ES-I3 (cell line): ENCODE results near the gene GPR21.

Source experiments
- H3K36me3 ChIP-seq: 2 replicates; pipeline ENCODE4 v1.6.1; 2013; ENCODE audit warnings: mild to moderate bottlenecking, low read length, control low read depth, moderate library complexity; ENCODE audit not compliant: insufficient read depth
- H3K4me1 ChIP-seq: 2 replicates; pipeline ENCODE4 v1.6.1; 2013; ENCODE audit warnings: mild to moderate bottlenecking, control low read depth, low read length; ENCODE audit not compliant: insufficient read depth
- H3K9ac ChIP-seq: 2 replicates; pipeline ENCODE4 v1.6.1; 2013; ENCODE audit warnings: low read depth, mild to moderate bottlenecking, low read length, moderate library complexity
- H3K9me3 ChIP-seq: 2 replicates; pipeline ENCODE4 v1.6.1; 2013; ENCODE audit warnings: mild to moderate bottlenecking, low read length, moderate library complexity; ENCODE audit not compliant: control insufficient read depth, insufficient read depth

The GPR21 gene

GRCh38 chr9:123041489-123041888 is 8.0 kb downstream of the GPR21 start:
- Histone ChIP-seq H3K9me3 (no peaks in the 10 kb centered on the region), H3K9ac (no peak overlapping the region), H3K4me1 (no peaks in the 10 kb centered on the region), H3K36me3 (no peaks in the 10 kb centered on the region; the same call in 1 of the 2 replicates)

DNA sequence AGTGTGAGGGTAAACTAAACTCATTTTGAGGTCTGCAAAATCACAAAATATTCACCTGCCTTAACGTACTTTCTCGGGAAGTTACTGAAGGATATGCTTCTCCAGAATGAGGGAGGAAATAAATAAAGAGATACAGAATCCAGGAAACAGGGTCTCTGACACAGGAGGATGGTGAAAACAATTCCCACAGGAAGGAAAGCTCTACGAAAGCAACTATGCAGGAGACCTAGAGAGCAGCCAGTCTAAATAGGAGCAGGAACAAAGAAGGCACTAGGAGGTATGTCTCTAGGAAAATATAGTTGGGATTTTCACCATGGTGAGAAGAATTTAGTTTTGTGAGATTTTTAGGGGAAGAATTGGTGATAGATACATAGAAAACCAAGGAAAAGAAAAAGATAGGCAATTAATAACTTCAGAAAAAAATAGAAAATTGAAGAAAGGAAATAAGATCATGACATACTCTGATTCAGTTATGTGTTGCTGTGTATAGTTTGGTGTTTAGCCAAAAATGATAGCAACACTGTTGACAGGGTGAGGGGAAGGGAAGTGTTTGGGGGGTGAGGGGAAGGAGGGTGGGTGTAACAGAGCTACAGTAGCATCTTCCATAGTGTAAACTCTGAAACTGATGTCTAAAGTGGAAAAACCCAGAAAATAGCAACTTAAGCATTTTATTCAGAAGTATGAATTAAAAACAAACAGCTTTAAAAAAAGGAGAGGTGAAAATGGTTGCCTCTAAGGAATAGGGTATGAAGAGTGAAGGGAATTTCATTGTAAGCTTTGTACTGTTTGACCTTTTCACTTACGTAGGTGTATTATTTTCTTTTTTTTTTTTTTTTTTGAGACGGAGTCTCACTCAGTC is 9.8 kb downstream of the GPR21 start:
- H3K4me1 ChIP-seq = no peaks in the 10 kb centered on the region
- no peak overlapping the region for H3K9ac ChIP-seq
- no peaks in the 10 kb centered on the region for H3K9me3 ChIP-seq
- no peaks in the 10 kb centered on the region; the same call in 1 of the 2 replicates for H3K36me3 ChIP-seq

DNA sequence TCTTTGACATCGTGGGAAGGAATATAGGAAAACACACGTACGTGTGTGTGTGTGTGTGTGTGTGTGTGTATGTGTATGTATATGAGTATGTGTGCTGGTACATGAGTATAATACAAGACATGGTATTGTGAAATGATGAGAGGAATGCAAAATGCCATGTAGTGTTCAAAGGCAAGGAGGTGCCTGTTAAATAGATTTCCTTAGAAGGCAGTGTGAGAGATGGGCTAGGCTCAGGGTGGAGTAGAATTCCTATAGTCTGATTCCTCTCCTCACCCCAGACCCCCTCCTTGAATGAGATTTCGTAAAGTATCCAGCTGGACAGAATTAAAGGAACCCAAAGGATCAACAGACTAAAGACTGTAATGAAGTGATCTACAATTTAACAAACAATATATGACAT is 11.1 kb downstream of the GPR21 start:
- Histone ChIP-seq H3K4me1 (no peaks in the 10 kb centered on the region), H3K36me3 (no peaks in the 10 kb centered on the region; the same call in 1 of the 2 replicates), H3K9me3 (no peaks in the 10 kb centered on the region), H3K9ac (no peak overlapping the region)

GRCh38 chr9:123046406-123047195 is 13.1 kb downstream of the GPR21 start:
- no peak overlapping the region for H3K9ac ChIP-seq
- H3K36me3 ChIP-seq = no peaks in the 10 kb centered on the region; the same call in 1 of the 2 replicates
- H3K9me3 ChIP-seq = no peaks in the 10 kb centered on the region
- H3K4me1 ChIP-seq = no peaks in the 10 kb centered on the region

GRCh38 chr9:123048748-123049147 is 15.3 kb downstream of the GPR21 start:
- H3K9me3 ChIP-seq = no peaks in the 10 kb centered on the region
- no peak overlapping the region for H3K9ac ChIP-seq
- no peaks in the 10 kb centered on the region; the same call in 1 of the 2 replicates for H3K4me1 ChIP-seq
- no peaks in the 10 kb centered on the region; the same call in 1 of the 2 replicates for H3K36me3 ChIP-seq

GRCh38 chr9:123049589-123050222 is 16.2 kb downstream of the GPR21 start:
- no peaks in the 10 kb centered on the region; the same call in 1 of the 2 replicates for H3K36me3 ChIP-seq
- H3K9me3 ChIP-seq = no peaks in the 10 kb centered on the region
- H3K4me1 ChIP-seq = no peaks in the 10 kb centered on the region; the same call in 1 of the 2 replicates
- H3K9ac ChIP-seq = no peak overlapping the region

DNA sequence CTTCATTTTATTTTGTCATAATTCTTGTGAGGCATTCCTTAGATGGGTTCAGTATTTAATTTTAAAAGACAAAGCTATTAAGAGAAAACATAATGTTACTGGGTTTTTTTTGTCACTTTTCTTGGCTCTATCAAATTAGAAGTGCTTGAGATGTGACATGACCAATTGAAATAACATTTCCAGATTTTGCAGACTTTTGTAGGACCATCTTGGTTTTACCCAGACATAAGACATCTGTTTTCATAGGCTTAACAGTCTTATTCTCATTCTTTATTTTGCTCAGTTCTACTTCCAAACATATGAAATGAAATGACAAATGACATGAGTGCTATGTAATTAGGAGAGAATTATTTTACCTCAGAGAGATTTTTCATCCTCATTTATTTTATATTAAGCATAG is 19.6 kb downstream of the GPR21 start:
- Histone ChIP-seq H3K9me3 (no peaks in the 10 kb centered on the region), H3K4me1 (no peaks in the 10 kb centered on the region; the same call in 1 of the 2 replicates), H3K36me3 (no peaks in the 10 kb centered on the region; the same call in none of the 2 replicates), H3K9ac (no peak overlapping the region)

GRCh38 chr9:123053711-123054110 is 20.2 kb downstream of the GPR21 start:
- peaks cover 2% of the 10 kb centered on the region for H3K36me3 ChIP-seq
- no peaks in the 10 kb centered on the region; the same call in 1 of the 2 replicates for H3K4me1 ChIP-seq
- no peaks in the 10 kb centered on the region for H3K9me3 ChIP-seq
- no peak overlapping the region for H3K9ac ChIP-seq

DNA sequence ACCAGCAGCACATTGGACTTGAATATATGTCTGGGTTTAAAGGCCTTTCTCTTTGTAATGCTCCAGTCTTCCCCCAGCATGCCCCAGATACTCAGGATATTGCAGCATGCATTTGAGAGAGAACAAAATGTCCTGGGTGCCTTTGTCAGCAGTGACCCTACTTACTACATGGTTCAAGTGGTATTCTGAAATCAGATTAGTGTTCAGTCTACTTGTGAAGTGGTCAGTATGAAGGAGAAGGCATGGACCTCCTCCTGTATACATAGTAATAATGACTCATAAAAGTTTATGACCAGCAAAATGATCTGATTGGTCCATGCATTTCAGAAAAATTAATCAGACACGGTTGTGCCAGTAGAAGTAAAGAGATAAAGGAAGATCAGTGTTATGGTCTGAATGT is 25.4 kb downstream of the GPR21 start:
- Histone ChIP-seq H3K36me3 (peaks cover 4% of the 10 kb centered on the region; the same call in 1 of the 2 replicates), H3K9ac (no peak overlapping the region), H3K9me3 (no peaks in the 10 kb centered on the region), H3K4me1 (no peaks in the 10 kb centered on the region)

- H3K9ac ChIP-seq = no peak overlapping the region
- no peaks in the 10 kb centered on the region for H3K9me3 ChIP-seq
- H3K4me1 ChIP-seq = no peaks in the 10 kb centered on the region
- H3K36me3 ChIP-seq = peaks cover 4% of the 10 kb centered on the region; the same call in 1 of the 2 replicates
Observed at GRCh38 chr9:123059472-123060220, 26.2 kb downstream of the GPR21 start.

DNA sequence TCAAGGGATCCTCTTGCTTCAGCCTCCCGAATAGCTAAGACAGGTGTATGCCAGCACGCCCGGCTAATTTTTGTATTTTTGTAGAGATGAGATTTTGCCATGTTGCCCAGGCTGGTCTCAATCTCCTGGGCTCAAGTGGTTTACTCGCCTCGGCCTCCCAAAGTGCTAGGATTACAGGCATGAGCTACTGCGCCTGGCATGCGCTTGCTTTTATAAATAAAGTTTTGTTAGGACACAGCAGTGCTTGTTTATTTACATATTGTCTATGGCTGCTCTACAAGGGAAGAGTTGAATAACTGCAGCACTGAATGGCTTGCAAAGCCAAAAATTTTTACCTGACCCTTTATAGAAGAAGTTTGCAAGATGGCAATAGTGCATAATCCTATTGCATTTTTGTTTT is 27.7 kb downstream of the GPR21 start:
- H3K4me1 ChIP-seq = no peaks in the 10 kb centered on the region
- no peak overlapping the region for H3K9ac ChIP-seq
- peaks cover 9% of the 10 kb centered on the region; the same call in 1 of the 2 replicates for H3K36me3 ChIP-seq
- no peaks in the 10 kb centered on the region for H3K9me3 ChIP-seq

DNA sequence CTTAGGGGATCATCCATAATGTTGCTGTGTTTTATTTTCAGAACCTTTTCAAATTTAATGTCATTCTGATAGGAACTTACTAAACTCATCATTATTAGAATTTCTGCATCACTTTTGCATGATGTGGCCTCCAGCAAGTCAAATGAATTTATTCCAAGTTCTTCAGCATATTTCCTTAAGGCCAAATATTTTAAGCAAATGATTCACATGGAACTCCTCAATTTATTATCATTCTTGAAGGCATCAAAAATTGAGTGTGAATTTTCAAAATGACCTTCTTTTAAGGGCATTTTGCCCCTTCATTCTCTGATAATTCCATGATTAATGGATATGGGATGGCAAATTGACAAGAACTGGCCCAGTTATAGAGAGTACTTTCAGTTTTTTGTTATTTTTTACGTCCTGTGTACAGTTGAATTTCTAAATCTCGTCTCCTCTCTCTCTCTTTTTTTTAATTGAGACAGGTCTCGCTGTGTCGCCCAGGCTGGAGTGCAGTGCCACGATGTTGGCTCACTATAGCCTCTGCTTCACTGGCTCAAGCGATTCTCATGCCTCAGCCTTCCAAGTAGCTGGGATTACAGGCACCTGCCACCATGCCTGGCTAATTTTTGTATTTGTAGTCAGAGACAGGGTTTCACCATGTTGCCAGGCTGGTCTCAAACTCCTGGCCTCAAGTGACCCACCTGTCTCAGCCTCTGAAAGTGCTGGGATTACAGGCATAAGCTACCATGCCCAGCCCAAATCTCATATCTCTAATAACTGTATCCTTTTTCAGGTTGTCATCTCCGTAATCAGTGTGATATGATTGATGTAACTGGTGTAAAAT is 29.1 kb downstream of the GPR21 start:
- Histone ChIP-seq H3K4me1 (no peaks in the 10 kb centered on the region), H3K9me3 (no peaks in the 10 kb centered on the region), H3K36me3 (peaks cover 12% of the 10 kb centered on the region; the same call in 1 of the 2 replicates), H3K9ac (no peak overlapping the region)

DNA sequence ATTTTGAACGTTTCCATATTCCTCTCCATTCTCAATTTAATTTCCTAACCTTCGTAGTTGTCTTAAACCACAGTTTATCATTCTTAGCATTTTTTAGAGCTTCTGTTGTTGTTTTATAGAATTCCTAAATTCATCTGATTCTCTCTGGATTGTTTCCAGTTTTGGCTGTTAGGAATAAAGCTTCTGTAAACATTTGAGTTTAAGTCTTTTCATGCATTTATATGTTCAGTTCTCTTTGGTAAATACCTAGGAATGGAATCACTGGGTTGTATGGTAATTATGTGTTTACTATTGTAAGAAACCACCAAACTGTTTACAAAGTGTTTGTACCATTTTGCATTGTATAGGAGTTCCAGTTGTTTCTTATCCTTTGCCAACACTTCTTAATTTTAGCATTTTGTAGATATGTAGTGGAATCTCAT is 29.7 kb downstream of the GPR21 start:
- no peak overlapping the region for H3K9ac ChIP-seq
- peaks cover 12% of the 10 kb centered on the region; the same call in 1 of the 2 replicates for H3K36me3 ChIP-seq
- no peaks in the 10 kb centered on the region for H3K9me3 ChIP-seq
- no peaks in the 10 kb centered on the region for H3K4me1 ChIP-seq
